PC-3 (cell line): ENCODE measurements around the gene USP38.

Source experiments
- CTCF ChIP-seq: fragments of 300-600 bp; sonication (generic); conservative IDR thresholded peaks from 2 replicates; pipeline ENCODE4 v1.5.1; 2017; ENCODE audit warnings: antibody characterized with exemption, low read depth, mild to moderate bottlenecking, low read length
- EZH2 ChIP-seq: fragments of 300-600 bp; sonication (generic); IDR thresholded peaks from one replicate; pipeline ENCODE4 v1.6.1; 2017; ENCODE audit warnings: antibody characterized with exemption, mild to moderate bottlenecking, low read length; ENCODE audit not compliant: unreplicated experiment
- EZH2phosphoT487 ChIP-seq: fragments of 300-600 bp; sonication (generic); IDR thresholded peaks from 2 replicates; pipeline ENCODE4 v1.6.1; 2018; ENCODE audit warnings: mild to moderate bottlenecking, antibody characterized with exemption, low read length, borderline replicate concordance

DNA sequence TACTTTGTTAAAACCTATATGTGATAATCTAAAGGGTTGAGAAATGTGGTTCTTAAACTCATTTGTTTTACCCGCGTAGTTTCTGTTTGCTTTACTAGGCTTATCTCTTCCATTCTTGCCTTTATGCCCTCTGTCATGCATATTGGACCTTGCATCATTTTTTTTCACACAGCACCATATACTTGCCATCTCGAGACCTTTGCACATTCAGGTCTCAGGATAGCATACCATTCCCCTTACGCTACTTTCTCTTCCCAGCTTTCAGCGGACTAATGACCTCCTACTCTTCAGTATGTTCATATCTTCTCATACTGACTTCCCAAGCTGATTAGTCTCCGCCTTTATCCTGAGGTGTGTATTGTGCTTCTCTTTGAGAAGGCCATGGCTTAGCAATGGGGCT lies 40.5 kb downstream of the USP38 start:
- TF ChIP-seq CTCF, result no peak
- TF ChIP-seq EZH2, result no peak
- TF ChIP-seq EZH2phosphoT487, result no peak
